ENCODE results near the gene HAUS5.

HAUS5 gene

GRCh38 chr19:35628565-35629331 is 16.2 kb downstream of the HAUS5 start, which contains the start of gene RBM42:
TSS of gene RBM42 (plus strand) at chr19:35629036. CDS start at chr19:35629154, 118 bp downstream.
- H3K4me1 ChIP-seq (ENCODE audit: insufficient read depth, low read length), result peaks cover 5% of the 10 kb centered on the region; the same call in 1 of the 2 replicates
- H3K36me3 ChIP-seq (ENCODE audit: insufficient read depth, low read length), result peaks cover 35% of the 10 kb centered on the region
- H3K27me3 ChIP-seq (ENCODE audit: insufficient read depth, low read length), result no peaks in the 10 kb centered on the region
- H3K27ac ChIP-seq (ENCODE audit: low read depth, low read length), result peak within 1 kb of the TSS; percentile 74
- H3K9me3 ChIP-seq (ENCODE audit: insufficient read depth, low read depth, low read length), result no peaks in the 10 kb centered on the region
- peak within 1 kb of the TSS; percentile 82 for H3K4me3 ChIP-seq (ENCODE audit: low read length)
- H3K9ac ChIP-seq (ENCODE audit: low read depth, low read length), result peak within 1 kb of the TSS; percentile 73
- WGBS, result under 1% methylated on average over 56 of the region's 56 CpGs

GRCh38 chr19:35629332-35629633 is 16.7 kb downstream of the HAUS5 start:
- Histone ChIP-seq H3K4me1 (ENCODE audit: insufficient read depth, low read length) (peaks cover 5% of the 10 kb centered on the region; the same call in 1 of the 2 replicates), H3K27me3 (ENCODE audit: insufficient read depth, low read length) (no peaks in the 10 kb centered on the region), H3K4me3 (ENCODE audit: low read length) (peak overlapping the region; percentile 82), H3K36me3 (ENCODE audit: insufficient read depth, low read length) (peaks cover 40% of the 10 kb centered on the region), H3K9me3 (ENCODE audit: insufficient read depth, low read depth, low read length) (no peaks in the 10 kb centered on the region), H3K27ac (ENCODE audit: low read depth, low read length) (peak overlapping the region; percentile 42; the same call in 1 of the 2 replicates), H3K9ac (ENCODE audit: low read depth, low read length) (peak overlapping the region; percentile 67)
- WGBS, result 7% methylated on average over 15 of the region's 15 CpGs

- no peak overlapping the region for H3K9ac ChIP-seq (ENCODE audit: low read depth, low read length)
- WGBS, result 96% methylated on average over 29 of the region's 29 CpGs
- H3K36me3 ChIP-seq (ENCODE audit: insufficient read depth, low read length), result peaks cover 76% of the 10 kb centered on the region
- H3K9me3 ChIP-seq (ENCODE audit: insufficient read depth, low read depth, low read length), result no peaks in the 10 kb centered on the region
- H3K4me1 ChIP-seq (ENCODE audit: insufficient read depth, low read length), result peaks cover 5% of the 10 kb centered on the region; the same call in 1 of the 2 replicates
- no peak overlapping the region for H3K27ac ChIP-seq (ENCODE audit: low read depth, low read length)
- no peak overlapping the region for H3K4me3 ChIP-seq (ENCODE audit: low read length)
- H3K27me3 ChIP-seq (ENCODE audit: insufficient read depth, low read length), result no peaks in the 10 kb centered on the region
These were observed 21.3 kb downstream of the HAUS5 start for GRCh38 chr19:35633727-35634440.

GRCh38 chr19:35636651-35637050 is 24.1 kb downstream of the HAUS5 start:
- 96% methylated on average over 3 of the region's 3 CpGs for WGBS
- Histone ChIP-seq H3K4me3 (ENCODE audit: low read length) (no peak overlapping the region), H3K9me3 (ENCODE audit: insufficient read depth, low read depth, low read length) (no peaks in the 10 kb centered on the region), H3K4me1 (ENCODE audit: insufficient read depth, low read length) (peaks cover 10% of the 10 kb centered on the region), H3K27me3 (ENCODE audit: insufficient read depth, low read length) (no peaks in the 10 kb centered on the region), H3K36me3 (ENCODE audit: insufficient read depth, low read length) (peaks cover 60% of the 10 kb centered on the region), H3K9ac (ENCODE audit: low read depth, low read length) (no peak overlapping the region), H3K27ac (ENCODE audit: low read depth, low read length) (no peak overlapping the region)

GRCh38 chr19:35637165-35637564 is 24.6 kb downstream of the HAUS5 start:
- WGBS, result 97% methylated on average over 25 of the region's 25 CpGs
- H3K27ac ChIP-seq (ENCODE audit: low read depth, low read length), result no peak overlapping the region

GRCh38 chr19:35639321-35639639 is 26.7 kb downstream of the HAUS5 start:
- peaks cover 18% of the 10 kb centered on the region for H3K4me1 ChIP-seq (ENCODE audit: insufficient read depth, low read length)
- H3K9me3 ChIP-seq (ENCODE audit: insufficient read depth, low read depth, low read length), result no peaks in the 10 kb centered on the region
- no peak overlapping the region; the same call in 1 of the 2 replicates for H3K27ac ChIP-seq (ENCODE audit: low read depth, low read length)
- 71% methylated on average over 6 of the region's 6 CpGs for WGBS
- peaks cover 36% of the 10 kb centered on the region for H3K36me3 ChIP-seq (ENCODE audit: insufficient read depth, low read length)
- H3K27me3 ChIP-seq (ENCODE audit: insufficient read depth, low read length), result peaks cover 6% of the 10 kb centered on the region; the same call in 1 of the 2 replicates
- H3K9ac ChIP-seq (ENCODE audit: low read depth, low read length), result no peak overlapping the region
- H3K4me3 ChIP-seq (ENCODE audit: low read length), result no peak overlapping the region

More at GRCh38 chr19:35637165-35637564, 24.6 kb downstream of the HAUS5 start:
- no peaks in the 10 kb centered on the region for H3K9me3 ChIP-seq (ENCODE audit: insufficient read depth, low read depth, low read length)
- no peak overlapping the region for H3K9ac ChIP-seq (ENCODE audit: low read depth, low read length)
- H3K4me3 ChIP-seq (ENCODE audit: low read length), result no peak overlapping the region
- H3K36me3 ChIP-seq (ENCODE audit: insufficient read depth, low read length), result peaks cover 55% of the 10 kb centered on the region
- peaks cover 14% of the 10 kb centered on the region for H3K4me1 ChIP-seq (ENCODE audit: insufficient read depth, low read length)
- peaks cover 2% of the 10 kb centered on the region; the same call in 1 of the 2 replicates for H3K27me3 ChIP-seq (ENCODE audit: insufficient read depth, low read length)

GRCh38 chr19:35639863-35640262 is 27.3 kb downstream of the HAUS5 start:
- peaks cover 18% of the 10 kb centered on the region for H3K4me1 ChIP-seq (ENCODE audit: insufficient read depth, low read length)
- no peak overlapping the region for H3K9ac ChIP-seq (ENCODE audit: low read depth, low read length)
- WGBS, result 91% methylated on average over 4 of the region's 8 CpGs
- H3K36me3 ChIP-seq (ENCODE audit: insufficient read depth, low read length), result peaks cover 34% of the 10 kb centered on the region
- H3K4me3 ChIP-seq (ENCODE audit: low read length), result no peak overlapping the region
- H3K27me3 ChIP-seq (ENCODE audit: insufficient read depth, low read length), result peaks cover 6% of the 10 kb centered on the region; the same call in 1 of the 2 replicates
- H3K27ac ChIP-seq (ENCODE audit: low read depth, low read length), result no peak overlapping the region
- H3K9me3 ChIP-seq (ENCODE audit: insufficient read depth, low read depth, low read length), result no peaks in the 10 kb centered on the region

GRCh38 chr19:35641515-35642151 is 29.1 kb downstream of the HAUS5 start, which contains the start of gene ETV2:
TSS of gene ETV2 (plus strand) at chr19:35641745. CDS start at chr19:35642461, 716 bp downstream.
- no peak within 1 kb of the TSS for H3K4me3 ChIP-seq (ENCODE audit: low read length)
- peaks cover 26% of the 10 kb centered on the region for H3K4me1 ChIP-seq (ENCODE audit: insufficient read depth, low read length)
- H3K9ac ChIP-seq (ENCODE audit: low read depth, low read length), result no peak within 1 kb of the TSS
- H3K27me3 ChIP-seq (ENCODE audit: insufficient read depth, low read length), result peaks cover 14% of the 10 kb centered on the region
- 28% methylated on average over 28 of the region's 28 CpGs for WGBS
- peak within 1 kb of the TSS; percentile 37; the same call in 1 of the 2 replicates for H3K27ac ChIP-seq (ENCODE audit: low read depth, low read length)
- H3K36me3 ChIP-seq (ENCODE audit: insufficient read depth, low read length), result peaks cover 18% of the 10 kb centered on the region
- H3K9me3 ChIP-seq (ENCODE audit: insufficient read depth, low read depth, low read length), result no peaks in the 10 kb centered on the region

- Histone ChIP-seq H3K27ac (ENCODE audit: low read depth, low read length) (peak overlapping the region; percentile 37; the same call in 1 of the 2 replicates), H3K4me1 (ENCODE audit: insufficient read depth, low read length) (peaks cover 26% of the 10 kb centered on the region), H3K9ac (ENCODE audit: low read depth, low read length) (no peak overlapping the region), H3K4me3 (ENCODE audit: low read length) (no peak overlapping the region), H3K27me3 (ENCODE audit: insufficient read depth, low read length) (peaks cover 14% of the 10 kb centered on the region), H3K36me3 (ENCODE audit: insufficient read depth, low read length) (peaks cover 11% of the 10 kb centered on the region), H3K9me3 (ENCODE audit: insufficient read depth, low read depth, low read length) (no peaks in the 10 kb centered on the region)
- WGBS, result 78% methylated on average over 10 of the region's 10 CpGs
These were observed 29.8 kb downstream of the HAUS5 start for GRCh38 chr19:35642312-35642711.

- Histone ChIP-seq H3K36me3 (ENCODE audit: insufficient read depth, low read length) (peaks cover 6% of the 10 kb centered on the region), H3K27me3 (ENCODE audit: insufficient read depth, low read length) (peaks cover 14% of the 10 kb centered on the region), H3K4me1 (ENCODE audit: insufficient read depth, low read length) (peaks cover 26% of the 10 kb centered on the region), H3K27ac (ENCODE audit: low read depth, low read length) (peak overlapping the region; percentile 74; the same call in 1 of the 2 replicates), H3K4me3 (ENCODE audit: low read length) (peak overlapping the region; percentile 67), H3K9me3 (ENCODE audit: insufficient read depth, low read depth, low read length) (no peaks in the 10 kb centered on the region), H3K9ac (ENCODE audit: low read depth, low read length) (peak overlapping the region; percentile 74)
- WGBS, result 53% methylated on average over 15 of the region's 15 CpGs
These were observed 30.3 kb downstream of the HAUS5 start for GRCh38 chr19:35642798-35643254.
